Stomach (tissue), 9 donors: ENCODE data around the gene AIG1. TPM values are rescaled to one million over a fixed set of nuclear protein-coding genes. Genes with fewer than 3 reads are reported as not detected.

Experiments used
- DNase-seq, 2 donors: peaks; one replicate each; pipeline versions ENCODE4 v3.0.0 to v3.0.0-alpha.2; 2013 to 2019
- H3K27ac ChIP-seq, 5 donors: fragments of 200-600 bp in 4 of 5; sonication (generic) in 4 of 5; one replicate each; pipeline ENCODE4 v1.5.1; 2013 to 2019; ENCODE audit warnings: mild to moderate bottlenecking in 1 of 5, moderate library complexity in 1 of 5
- H3K27me3 ChIP-seq, 3 donors: fragments of 200-600 bp; sonication (generic); one replicate each; pipeline ENCODE4 v1.5.1; 2017 to 2019; ENCODE audit warnings: mixed run types in 1 of 3
- H3K36me3 ChIP-seq, 4 donors: fragments of 200-600 bp; sonication (generic); 1 replicate in 3 of 4; 2 replicates in 1 of 4; pipeline ENCODE4 v1.5.1; 2016 to 2019
- H3K4me1 ChIP-seq, 4 donors: fragments of 200-600 bp; sonication (generic); one replicate each; pipeline ENCODE4 v1.5.1; 2016 to 2019
- H3K4me3 ChIP-seq, 4 donors: fragments of 200-600 bp; sonication (generic) in 3 of 4; one replicate each; pipeline ENCODE4 v1.5.1; 2016 to 2019; ENCODE audit warnings: mild to moderate bottlenecking in 1 of 4
- H3K9me3 ChIP-seq, 4 donors: fragments of 200-600 bp; sonication (generic); one replicate each; pipeline ENCODE4 v1.5.1; 2016 to 2019
- EP300 ChIP-seq: sonication (generic); formaldehyde crosslinking; IDR thresholded peaks from one replicate; pipeline ENCODE4 v1.6.1; 2017; ENCODE audit warnings: antibody characterized with exemption
- POLR2A ChIP-seq, 4 donors: fragments of 450-650 bp; IDR thresholded peaks; one replicate each; pipeline ENCODE4 v1.6.1; 2016; ENCODE audit warnings: antibody characterized with exemption in 4 of 4, control low read depth in 2 of 4, mild to moderate bottlenecking in 1 of 4, moderate library complexity in 1 of 4
- POLR2AphosphoS5 ChIP-seq, 3 donors: sonication (generic); formaldehyde crosslinking; IDR thresholded peaks; one replicate each; pipeline ENCODE4 v1.6.1; 2016; ENCODE audit warnings: antibody characterized with exemption in 3 of 3
- WGBS, 5 donors: extraction: QIAGEN DNeasy Blood & Tissue Kit in 3 of 5; methylation state at CpG; one replicate each; pipeline versions ENCODE4 v1.1.5 to v1.1.7; 2013 to 2018; 5-methylcytosine and 5-hydroxymethylcytosine counted together
- intact Hi-C: fragments of 100-400 bp; cut with DNase I; formaldehyde crosslinking; loops from one replicate; pipeline ENCODE4 v1.15.1; 2023; ENCODE audit warnings: low total_unique reads
- polyA plus RNA-seq, 3 donors: library from polyadenylated mRNA; stranded (reverse); fragments of 200-250 nt; gene quantifications; one replicate each; pipeline ENCODE4 v1.2.3, GENCODE V29; 2013
- total RNA-seq, 5 donors: library from RNA; depleted of rRNA; stranded (reverse); fragments of >200 nt; gene quantifications; one replicate each; pipeline versions ENCODE4 v1.1.0 to v1.2.3, GENCODE V29; 2014 to 2016
- TF ChIP-seq, protein P1 (sequence below), 7 experiments: fragments of 450-650 bp in 4 of 7; fragments of 200-600 bp in 3 of 7; sonication (generic) in 3 of 7; IDR thresholded peaks; one replicate each; pipeline ENCODE4 v1.5.1; 2016 to 2019; ENCODE audit warnings: antibody characterized with exemption in 7 of 7, control low read depth in 2 of 7, mild to moderate bottlenecking in 1 of 7
- donor health status: healthy with polysubstance abuse.
- donor health status: Bipolar disorder and iron deficiency.
- donor health status: healthy.

Gene AIG1
- total and polyA plus RNA-seq, 8 donors: 10.8 to 220 (median 29.7) TPM; not detected in 1

- intact Hi-C loops: no loop called here
- Histone ChIP-seq H3K27ac (no peak overlapping the region), H3K27me3 (no peaks in the 10 kb centered on the region), H3K36me3 (no peaks in the 10 kb centered on the region), H3K4me3 (no peak overlapping the region), H3K4me1 (no peaks in the 10 kb centered on the region), H3K9me3 (no peaks in the 10 kb centered on the region)
- DNase-seq: no peak
- no peak for TF ChIP-seq EP300
- TF ChIP-seq, protein P1, sequence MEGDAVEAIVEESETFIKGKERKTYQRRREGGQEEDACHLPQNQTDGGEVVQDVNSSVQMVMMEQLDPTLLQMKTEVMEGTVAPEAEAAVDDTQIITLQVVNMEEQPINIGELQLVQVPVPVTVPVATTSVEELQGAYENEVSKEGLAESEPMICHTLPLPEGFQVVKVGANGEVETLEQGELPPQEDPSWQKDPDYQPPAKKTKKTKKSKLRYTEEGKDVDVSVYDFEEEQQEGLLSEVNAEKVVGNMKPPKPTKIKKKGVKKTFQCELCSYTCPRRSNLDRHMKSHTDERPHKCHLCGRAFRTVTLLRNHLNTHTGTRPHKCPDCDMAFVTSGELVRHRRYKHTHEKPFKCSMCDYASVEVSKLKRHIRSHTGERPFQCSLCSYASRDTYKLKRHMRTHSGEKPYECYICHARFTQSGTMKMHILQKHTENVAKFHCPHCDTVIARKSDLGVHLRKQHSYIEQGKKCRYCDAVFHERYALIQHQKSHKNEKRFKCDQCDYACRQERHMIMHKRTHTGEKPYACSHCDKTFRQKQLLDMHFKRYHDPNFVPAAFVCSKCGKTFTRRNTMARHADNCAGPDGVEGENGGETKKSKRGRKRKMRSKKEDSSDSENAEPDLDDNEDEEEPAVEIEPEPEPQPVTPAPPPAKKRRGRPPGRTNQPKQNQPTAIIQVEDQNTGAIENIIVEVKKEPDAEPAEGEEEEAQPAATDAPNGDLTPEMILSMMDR (IDR thresholded peaks at IDR 0.05): no peak
- no peak for TF ChIP-seq POLR2A (IDR thresholded peaks at IDR 0.05)
- no peak for TF ChIP-seq POLR2AphosphoS5 (IDR thresholded peaks at IDR 0.05)
- WGBS, 5 donors: 76 to 86% (median 86%) methylated on average over 2 of the region's 2 CpGs
Observed at GRCh38 chr6:143363299-143363698, 302.6 kb downstream of the AIG1 start.

DNA sequence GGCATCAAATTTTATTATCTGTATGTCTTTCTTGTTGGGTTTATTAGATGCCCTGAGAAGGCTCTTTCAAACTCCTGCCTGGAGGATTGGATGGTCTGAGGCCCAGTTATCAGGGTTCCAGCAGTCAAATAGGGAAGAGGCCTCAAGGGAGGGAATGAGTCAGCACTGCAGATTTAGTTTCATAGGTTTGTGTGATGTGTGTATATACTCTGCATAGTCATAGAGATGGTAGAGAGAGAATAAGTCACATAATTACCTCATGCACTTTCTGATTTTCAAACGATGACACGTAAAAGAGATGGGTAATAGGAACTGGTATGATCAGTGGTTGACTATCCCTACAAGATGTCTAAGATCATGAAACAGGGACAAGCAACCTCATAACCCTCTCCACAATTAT is 307.7 kb downstream of the AIG1 start:
- H3K4me1 ChIP-seq: no peaks in the 10 kb centered on the region
- TF ChIP-seq POLR2AphosphoS5 (IDR thresholded peaks at IDR 0.05): no peak
- TF ChIP-seq, protein P1 (IDR thresholded peaks at IDR 0.05): no peak
- no peak for TF ChIP-seq EP300
- no peak for TF ChIP-seq POLR2A (IDR thresholded peaks at IDR 0.05)
- H3K27me3 ChIP-seq: no peaks in the 10 kb centered on the region
- no peaks in the 10 kb centered on the region for H3K9me3 ChIP-seq
- H3K27ac ChIP-seq: no peak overlapping the region
- H3K36me3 ChIP-seq: no peaks in the 10 kb centered on the region
- DNase-seq: no peak
- 85 to 97% (median 90%) methylated on average over 2 of the region's 2 CpGs for WGBS, 5 donors
- intact Hi-C loops: no loop called here
- no peak overlapping the region for H3K4me3 ChIP-seq

DNA sequence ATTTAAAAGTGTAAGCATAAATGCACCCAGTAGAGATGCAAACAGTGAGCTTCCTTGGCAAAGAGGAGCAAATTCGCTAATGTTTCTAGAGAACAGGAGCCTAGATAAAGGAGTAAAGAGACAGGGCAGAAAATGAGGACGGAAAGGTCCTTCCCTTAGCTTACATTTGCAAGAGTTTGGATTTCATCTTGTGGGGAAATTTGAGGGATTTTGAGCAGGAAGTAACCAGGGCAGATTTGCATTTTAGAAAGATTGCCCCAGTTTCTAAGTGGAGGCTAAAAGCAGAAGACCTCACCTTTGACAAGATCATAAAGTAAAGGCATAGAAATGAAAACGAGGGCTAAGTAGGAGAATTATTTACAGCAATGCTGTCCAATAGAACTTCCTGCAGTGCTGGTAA is 309.3 kb downstream of the AIG1 start:
- no peak for DNase-seq
- no peaks in the 10 kb centered on the region for H3K9me3 ChIP-seq
- no peak overlapping the region for H3K27ac ChIP-seq
- H3K36me3 ChIP-seq: no peaks in the 10 kb centered on the region
- TF ChIP-seq POLR2A (IDR thresholded peaks at IDR 0.05) (no peak), EP300 (no peak), POLR2AphosphoS5 (IDR thresholded peaks at IDR 0.05) (no peak)
- TF ChIP-seq, protein P1 (IDR thresholded peaks at IDR 0.05): no peak
- H3K27me3 ChIP-seq: no peaks in the 10 kb centered on the region
- 58 to 76% (median 65%) methylated on average over 3 of the region's 3 CpGs for WGBS, 5 donors
- intact Hi-C loops: no loop called here
- no peak overlapping the region for H3K4me3 ChIP-seq
- H3K4me1 ChIP-seq: no peaks in the 10 kb centered on the region

- 76 to 89% (median 78%) methylated on average over 5 of the region's 5 CpGs for WGBS, 5 donors
Observed at GRCh38 chr6:143370812-143371370, 310.2 kb downstream of the AIG1 start.

More at GRCh38 chr6:143370812-143371370, 310.2 kb downstream of the AIG1 start:
- Histone ChIP-seq H3K27ac (no peak overlapping the region), H3K9me3 (no peaks in the 10 kb centered on the region), H3K36me3 (no peaks in the 10 kb centered on the region), H3K27me3 (no peaks in the 10 kb centered on the region), H3K4me1 (no peaks in the 10 kb centered on the region), H3K4me3 (no peak overlapping the region)
- no peak for DNase-seq
- TF ChIP-seq POLR2A (IDR thresholded peaks at IDR 0.05) (no peak), EP300 (no peak), POLR2AphosphoS5 (IDR thresholded peaks at IDR 0.05) (no peak)
- TF ChIP-seq, protein P1 (IDR thresholded peaks at IDR 0.05): no peak
- intact Hi-C loops: no loop called here
